ENCODE results near the gene KANK2.

The KANK2 gene

GRCh38 chr19:11200015-11200574 is 2.8 kb upstream of the KANK2 start:
- Histone ChIP-seq H3K27ac (ENCODE audit: low read depth, low read length, poor library complexity, severe bottlenecking) (peak overlapping the region; percentile 50), H3K36me3 (ENCODE audit: insufficient read depth, low read length) (peaks cover 4% of the 10 kb centered on the region; the same call in 1 of the 2 replicates), H3K9ac (ENCODE audit: low read length) (peak overlapping the region; percentile 0; the same call in 1 of the 2 replicates), H3K79me2 (ENCODE audit: insufficient read depth, low read length) (no peaks in the 10 kb centered on the region), H4K20me1 (ENCODE audit: insufficient read depth, low read length) (no peaks in the 10 kb centered on the region), H3K9me3 (ENCODE audit: low read length) (no peaks in the 10 kb centered on the region), H3K27me3 (ENCODE audit: insufficient read depth, low read length) (no peaks in the 10 kb centered on the region), H2AFZ (ENCODE audit: low read length) (no peak overlapping the region), H3K4me2 (ENCODE audit: low read length) (peak overlapping the region; percentile 2; the same call in 1 of the 2 replicates), H3K9me2 (ENCODE audit: low read depth, low read length) (no peaks in the 10 kb centered on the region), H3K4me3 (ENCODE audit: low read depth, low read length, poor library complexity, severe bottlenecking) (no peak overlapping the region), H3K4me1 (ENCODE audit: insufficient read depth, low read length, severe bottlenecking) (peaks cover 70% of the 10 kb centered on the region), H3F3A (ENCODE audit: insufficient read depth, low read length) (no peaks in the 10 kb centered on the region)
- TF ChIP-seq CTCF (IDR thresholded peaks at IDR 0.05; ENCODE audit: low read length) (peak; percentile 18; the same call in 1 of the 2 replicates), EZH2 (IDR thresholded peaks at IDR 0.05; ENCODE audit: borderline replicate concordance, low read length) (no peak)

GRCh38 chr19:11199517-11199916 is 2.2 kb upstream of the KANK2 start:
- Histone ChIP-seq H3K36me3 (ENCODE audit: insufficient read depth, low read length) (peaks cover 4% of the 10 kb centered on the region; the same call in 1 of the 2 replicates), H3F3A (ENCODE audit: insufficient read depth, low read length) (no peaks in the 10 kb centered on the region), H3K27ac (ENCODE audit: low read depth, low read length, poor library complexity, severe bottlenecking) (peak overlapping the region; percentile 50), H4K20me1 (ENCODE audit: insufficient read depth, low read length) (no peaks in the 10 kb centered on the region), H3K4me1 (ENCODE audit: insufficient read depth, low read length, severe bottlenecking) (peaks cover 70% of the 10 kb centered on the region), H3K79me2 (ENCODE audit: insufficient read depth, low read length) (no peaks in the 10 kb centered on the region), H2AFZ (ENCODE audit: low read length) (no peak overlapping the region), H3K27me3 (ENCODE audit: insufficient read depth, low read length) (no peaks in the 10 kb centered on the region), H3K9ac (ENCODE audit: low read length) (peak overlapping the region; percentile 14; the same call in 1 of the 2 replicates), H3K9me2 (ENCODE audit: low read depth, low read length) (no peaks in the 10 kb centered on the region), H3K4me3 (ENCODE audit: low read depth, low read length, poor library complexity, severe bottlenecking) (no peak overlapping the region), H3K4me2 (ENCODE audit: low read length) (peak overlapping the region; percentile 2; the same call in 1 of the 2 replicates), H3K9me3 (ENCODE audit: low read length) (no peaks in the 10 kb centered on the region)
- TF ChIP-seq EZH2 (IDR thresholded peaks at IDR 0.05; ENCODE audit: borderline replicate concordance, low read length): no peak
- TF ChIP-seq CTCF (IDR thresholded peaks at IDR 0.05; ENCODE audit: low read length): no peak

- Histone ChIP-seq H3K79me2 (ENCODE audit: insufficient read depth, low read length) (no peaks in the 10 kb centered on the region), H3K9me2 (ENCODE audit: low read depth, low read length) (no peaks in the 10 kb centered on the region), H3K4me3 (ENCODE audit: low read depth, low read length, poor library complexity, severe bottlenecking) (no peak overlapping the region), H3K27me3 (ENCODE audit: insufficient read depth, low read length) (no peaks in the 10 kb centered on the region), H3F3A (ENCODE audit: insufficient read depth, low read length) (no peaks in the 10 kb centered on the region), H4K20me1 (ENCODE audit: insufficient read depth, low read length) (no peaks in the 10 kb centered on the region), H3K36me3 (ENCODE audit: insufficient read depth, low read length) (peaks cover 9% of the 10 kb centered on the region; the same call in 1 of the 2 replicates), H3K9ac (ENCODE audit: low read length) (peak overlapping the region; percentile 14; the same call in 1 of the 2 replicates), H3K9me3 (ENCODE audit: low read length) (no peaks in the 10 kb centered on the region), H3K4me1 (ENCODE audit: insufficient read depth, low read length, severe bottlenecking) (peaks cover 69% of the 10 kb centered on the region), H3K4me2 (ENCODE audit: low read length) (peak overlapping the region; percentile 2; the same call in 1 of the 2 replicates), H3K27ac (ENCODE audit: low read depth, low read length, poor library complexity, severe bottlenecking) (peak overlapping the region; percentile 50), H2AFZ (ENCODE audit: low read length) (no peak overlapping the region)
- TF ChIP-seq EZH2 (IDR thresholded peaks at IDR 0.05; ENCODE audit: borderline replicate concordance, low read length) (no peak), CTCF (IDR thresholded peaks at IDR 0.05; ENCODE audit: low read length) (no peak)
Observed at GRCh38 chr19:11198769-11199424, 1.6 kb upstream of the KANK2 start.

Data from OCI-LY1 (cell line).